ELR (cell line): ENCODE results near the gene PRDM5.

Experiments
- DNase-seq: peaks from one replicate; pipeline ENCODE4 v3.0.0-alpha.2; 2015; ENCODE audit warnings: low read depth

PRDM5 gene

DNA sequence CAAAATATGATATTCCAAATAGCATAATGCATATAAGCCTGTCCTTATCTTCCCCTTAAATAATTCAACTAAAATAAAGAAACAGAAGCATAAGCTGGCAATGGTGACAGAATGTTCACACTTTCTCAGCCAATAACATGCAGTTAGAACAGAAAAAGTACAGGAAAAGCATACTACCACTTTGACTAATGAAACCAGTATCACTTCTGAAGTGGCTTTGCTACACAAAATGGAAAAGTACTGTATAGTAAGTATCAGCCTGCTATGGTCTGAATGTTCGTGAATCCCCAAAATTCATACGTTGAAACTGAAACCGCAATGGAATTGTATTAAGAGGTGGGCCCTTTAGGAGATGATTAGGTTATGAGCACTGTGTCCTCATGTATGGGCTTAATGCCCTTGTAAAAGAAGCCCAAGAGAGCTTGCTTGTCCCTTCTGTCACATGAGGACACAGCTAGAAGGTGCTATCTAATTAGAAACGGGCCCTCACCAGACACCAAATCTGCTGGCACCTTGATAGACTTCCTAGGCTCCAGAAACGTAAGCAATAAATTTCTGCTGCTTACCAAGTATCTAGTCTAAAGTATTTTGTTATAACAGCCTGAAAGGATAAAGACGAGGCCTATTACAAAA lies 102.6 kb downstream of the PRDM5 start:
- no peak for DNase-seq

- DNase-seq: no peak
Measured at GRCh38 chr4:120816296-120816965, 106.1 kb downstream of the PRDM5 start.

GRCh38 chr4:120815361-120815760 lies 107.2 kb downstream of the PRDM5 start:
- DNase-seq: no peak

GRCh38 chr4:120814886-120815285 lies 107.6 kb downstream of the PRDM5 start:
- DNase-seq: no peak

DNA sequence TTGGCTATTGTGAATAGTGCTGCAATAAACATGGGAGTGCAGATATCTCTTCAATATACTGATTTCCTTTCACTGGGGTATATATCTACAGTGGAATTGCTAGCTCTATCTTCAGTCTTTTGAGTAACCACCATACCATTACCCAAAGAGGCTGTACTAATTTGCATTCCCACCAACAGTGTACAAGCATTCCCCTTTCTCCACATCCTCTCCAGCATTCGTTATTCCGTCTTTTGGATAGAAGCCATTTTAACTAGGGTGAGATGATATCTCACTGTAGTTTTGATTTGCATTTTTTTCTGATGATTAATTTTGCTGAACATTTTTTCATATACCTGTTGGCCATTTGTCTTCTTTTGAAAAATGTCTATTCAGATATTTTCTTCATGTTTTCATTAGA lies 110.3 kb downstream of the PRDM5 start:
- no peak for DNase-seq

GRCh38 chr4:120809518-120809917 lies 113.0 kb downstream of the PRDM5 start:
- DNase-seq: no peak

DNA sequence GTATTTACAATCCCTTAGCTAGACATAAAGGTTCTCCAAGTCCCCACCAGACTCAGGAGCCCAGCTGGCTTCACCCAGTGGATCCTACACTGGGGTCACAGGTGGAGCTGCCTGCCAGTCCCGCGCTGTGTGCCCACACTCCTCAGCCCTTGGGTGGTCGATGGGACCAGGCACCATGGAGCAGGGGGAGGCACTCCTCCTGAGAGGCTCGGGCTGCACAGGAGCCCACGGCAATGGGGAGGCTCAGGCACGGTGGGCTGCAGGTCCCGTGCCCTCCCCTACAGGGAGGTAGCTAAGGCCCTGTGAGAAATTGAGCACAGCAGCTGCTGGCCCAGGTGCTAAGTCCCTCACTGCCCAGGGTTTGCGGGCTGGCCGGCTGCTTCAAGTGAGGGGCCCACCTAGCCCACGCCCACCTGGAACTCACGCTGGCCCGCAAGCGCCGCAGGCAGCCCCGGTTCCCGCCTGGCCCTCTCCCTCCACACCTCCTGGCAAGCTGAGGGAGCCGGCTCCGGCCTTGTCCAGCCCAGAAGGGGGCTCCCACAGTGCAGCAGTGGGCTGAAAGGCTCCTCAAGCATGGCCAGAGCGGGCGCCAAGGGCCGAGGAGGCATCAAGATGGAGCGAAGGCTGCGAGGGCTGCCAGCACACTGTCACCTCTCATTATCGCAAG lies 113.9 kb downstream of the PRDM5 start:
- no peak for DNase-seq

DNA sequence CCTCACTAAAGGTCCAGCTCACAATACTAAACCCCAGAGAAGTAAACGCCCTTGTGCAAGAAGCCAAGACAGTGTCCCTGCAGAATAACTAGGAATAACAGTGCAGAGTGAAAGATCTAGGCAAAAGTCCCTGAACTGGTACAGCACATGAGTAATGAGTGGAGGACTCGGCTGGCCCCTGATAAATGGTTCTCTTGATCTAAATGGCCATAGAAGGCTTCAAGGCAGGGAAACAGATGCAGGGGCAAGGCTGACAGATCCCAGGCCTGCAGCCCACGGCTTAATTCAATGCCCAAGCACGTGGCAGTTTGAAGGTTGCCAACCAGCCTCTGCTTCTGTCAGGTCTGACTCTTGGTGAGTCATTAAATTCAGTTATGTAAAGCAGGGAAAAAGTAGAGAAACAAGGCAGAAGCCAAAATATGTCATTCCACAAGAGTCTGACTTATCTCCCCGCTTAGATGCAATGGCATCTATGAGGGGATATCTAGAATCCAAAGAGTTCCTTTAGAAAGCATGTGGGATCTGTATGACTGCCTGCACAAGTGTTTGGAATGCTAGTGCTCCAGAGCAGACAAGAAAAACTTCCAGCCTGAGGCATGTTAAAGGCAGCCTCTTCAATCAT lies 121.3 kb downstream of the PRDM5 start:
- DNase-seq: peak; percentile 42

DNA sequence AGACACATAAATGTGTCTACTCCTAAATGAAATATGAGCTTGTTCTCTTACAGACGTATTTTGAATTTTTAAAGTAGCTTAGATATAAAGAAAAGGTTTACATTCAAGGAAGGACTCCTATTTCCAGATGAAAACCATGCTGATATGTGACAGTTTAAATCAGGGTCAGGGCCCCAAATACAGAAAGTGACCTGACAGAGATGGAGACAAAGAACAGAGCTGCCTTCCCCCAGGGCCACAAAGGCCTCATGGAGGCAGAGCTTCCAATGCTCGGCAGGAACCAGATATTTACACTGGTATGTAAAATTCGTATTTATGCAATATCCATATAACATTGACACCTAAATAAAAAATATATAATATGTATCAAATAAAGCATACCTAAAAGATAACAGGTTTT lies 124.0 kb downstream of the PRDM5 start:
- no peak for DNase-seq

DNA sequence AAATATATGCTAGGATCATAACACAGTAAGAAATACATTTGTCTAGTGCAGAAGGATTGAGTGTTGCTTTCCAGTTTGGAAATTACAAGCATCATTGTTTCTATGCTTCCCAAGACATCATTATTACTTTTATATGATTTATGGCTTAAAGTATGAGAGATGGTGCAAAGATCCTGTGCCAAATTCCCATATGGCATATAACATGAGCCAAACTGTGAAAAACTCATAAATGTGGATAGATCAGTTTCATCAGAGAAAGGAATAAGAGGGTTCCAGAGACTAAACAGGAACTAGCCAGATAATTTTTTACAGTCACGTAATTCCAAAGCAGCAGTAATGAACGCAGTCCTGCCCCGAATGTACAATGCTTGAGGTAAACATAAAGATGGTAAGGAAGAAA lies 126.3 kb downstream of the PRDM5 start:
- no peak for DNase-seq

GRCh38 chr4:120785202-120785601 lies 137.3 kb downstream of the PRDM5 start:
- no peak for DNase-seq

GRCh38 chr4:120777459-120777858 lies 145.1 kb downstream of the PRDM5 start:
- DNase-seq: no peak

DNA sequence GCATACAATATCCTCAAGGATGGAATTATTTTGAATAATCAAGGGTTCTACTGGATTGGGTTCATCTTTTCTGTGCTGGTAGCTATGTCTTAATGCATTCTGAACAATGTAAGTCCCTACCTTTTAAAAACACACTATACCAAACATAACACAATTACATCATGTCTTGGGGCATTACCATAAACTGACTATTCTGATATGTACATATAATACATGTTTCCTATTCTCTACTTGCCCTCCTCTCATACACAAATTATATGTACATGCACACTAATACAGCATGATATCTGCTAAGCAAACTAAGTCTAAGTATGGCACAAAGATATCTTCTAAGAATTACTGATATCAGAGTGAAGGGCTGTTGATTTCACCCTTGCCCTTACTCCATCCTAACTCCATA lies 147.1 kb downstream of the PRDM5 start:
- no peak for DNase-seq

DNA sequence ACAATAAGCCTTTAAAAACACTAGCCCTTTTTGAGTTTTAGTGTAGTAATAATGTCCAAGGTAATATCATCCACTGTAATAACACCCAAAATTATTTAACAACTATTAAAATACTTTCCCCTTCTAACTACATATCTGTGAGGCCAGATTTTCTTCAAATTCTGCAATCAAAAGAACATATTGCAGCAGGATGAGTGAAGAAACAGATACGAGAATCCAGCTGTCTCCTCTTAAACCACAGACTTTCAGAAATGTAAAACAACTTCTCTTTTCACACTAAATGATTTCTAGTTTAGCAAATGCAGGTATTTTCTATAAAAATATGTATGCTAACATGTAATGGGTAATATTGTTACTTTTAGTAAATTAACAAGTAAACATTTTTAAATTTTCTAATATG lies 148.9 kb downstream of the PRDM5 start:
- DNase-seq: no peak

GRCh38 chr4:120771907-120772306 lies 150.6 kb downstream of the PRDM5 start:
- DNase-seq: no peak

- DNase-seq: no peak
Measured at GRCh38 chr4:120770897-120771296, 151.6 kb downstream of the PRDM5 start.

DNA sequence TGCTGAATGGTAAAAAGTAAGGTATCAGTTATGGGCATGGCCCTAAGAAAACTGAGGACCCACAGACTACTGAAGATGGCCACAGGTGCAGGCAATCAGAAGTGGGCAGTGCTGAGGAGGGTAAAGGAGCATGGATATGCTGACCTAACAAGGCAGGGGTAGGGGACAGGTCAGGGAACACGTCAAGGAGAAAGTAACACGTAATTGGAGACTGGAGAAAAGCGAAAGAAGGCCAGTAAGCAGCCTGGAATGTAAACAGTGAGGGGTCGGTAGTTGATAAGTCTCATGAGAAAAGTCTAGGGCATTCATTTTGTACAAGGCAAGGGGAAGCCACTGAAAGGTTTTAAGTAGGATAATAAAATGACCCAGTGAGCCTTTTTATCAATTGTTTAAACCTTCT lies 153.3 kb downstream of the PRDM5 start:
- DNase-seq: peak; percentile 81

GRCh38 chr4:120765260-120765680 lies 157.3 kb downstream of the PRDM5 start:
- no peak for DNase-seq

DNA sequence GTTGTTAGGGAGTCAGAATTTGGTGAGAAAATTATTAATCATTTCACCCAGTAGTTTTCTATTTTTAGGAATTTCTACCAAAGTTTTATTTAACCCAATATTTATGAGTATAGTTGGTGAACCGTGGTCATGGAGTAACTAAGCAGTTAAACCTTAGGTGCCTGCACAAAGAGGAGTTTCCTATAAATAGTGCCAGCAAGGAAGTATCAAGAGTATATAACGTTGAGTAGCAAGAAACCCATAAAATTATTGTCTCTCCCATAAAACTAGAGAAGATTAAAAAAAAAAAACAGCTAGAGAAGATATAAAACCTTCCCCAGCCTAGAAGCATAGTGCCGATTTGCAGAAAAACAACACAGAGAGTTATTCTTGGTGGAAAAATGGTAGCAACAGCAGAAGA lies 158.9 kb downstream of the PRDM5 start:
- DNase-seq: no peak

DNA sequence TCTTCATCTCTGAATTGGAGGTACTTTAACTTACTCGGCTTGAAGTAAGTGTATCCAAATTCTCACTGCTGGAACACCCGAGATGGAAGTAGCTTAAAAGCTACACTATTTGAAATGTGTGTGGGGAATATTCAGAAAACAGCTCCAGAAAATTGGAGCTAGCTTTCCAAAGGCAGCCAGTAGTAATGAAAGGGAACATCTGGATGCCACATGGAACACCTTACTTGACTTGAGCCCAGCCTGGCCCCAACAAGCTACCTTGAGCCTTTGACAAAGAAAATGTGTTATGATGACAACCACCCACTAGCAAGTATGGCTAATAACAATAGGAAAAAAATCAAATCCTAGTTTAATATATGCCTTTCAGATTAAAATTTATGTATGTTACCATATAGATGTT lies 161.5 kb downstream of the PRDM5 start:
- DNase-seq: no peak

DNA sequence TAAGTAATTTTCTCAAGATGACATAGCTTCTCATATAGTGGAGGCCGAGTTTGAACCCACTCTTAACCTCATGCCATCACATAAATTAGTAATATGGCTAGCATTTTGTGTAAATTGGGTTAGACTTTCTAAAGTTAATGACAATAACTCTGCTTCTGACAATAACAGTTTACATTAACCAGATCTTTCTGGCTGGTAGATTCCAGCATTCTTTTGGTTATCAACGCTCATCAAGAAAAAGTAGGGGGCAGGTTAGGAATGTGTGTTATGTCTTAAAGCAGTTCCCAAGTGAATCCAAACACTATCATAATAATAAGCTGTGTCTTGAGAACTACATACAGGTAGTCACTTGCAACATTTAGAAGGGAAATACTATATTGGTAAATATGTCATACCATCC lies 162.5 kb downstream of the PRDM5 start:
- no peak for DNase-seq

- no peak for DNase-seq
Measured at GRCh38 chr4:120755864-120756263, 166.7 kb downstream of the PRDM5 start.

- no peak for DNase-seq
Measured at GRCh38 chr4:120754590-120754989, 167.9 kb downstream of the PRDM5 start.
